Erythroblast (primary cell): ENCODE measurements around the gene B3GALT5.

ENCODE experiments used
- GATA1 ChIP-seq: IDR thresholded peaks from 2 replicates; pipeline ENCODE4 v1.6.1; 2011; ENCODE audit warnings: low read depth, mild to moderate bottlenecking, control low read depth, low read length, moderate library complexity
- POLR2A ChIP-seq: IDR thresholded peaks from 2 replicates; pipeline ENCODE4 v1.6.1; 2011; ENCODE audit warnings: mild to moderate bottlenecking, low read length

GRCh38 chr21:39713905-39714304, 101.2 kb downstream of the B3GALT5 start:
- TF ChIP-seq POLR2A (no peak), GATA1 (no peak)
